Measurements from ENCODE around the gene ACOX1. TPM values are rescaled to one million over a fixed set of nuclear protein-coding genes. Genes with fewer than 3 reads are reported as not detected.

Gene ACOX1
- total RNA-seq, 1 donor from 2014 or later = 32.4 TPM

DNA sequence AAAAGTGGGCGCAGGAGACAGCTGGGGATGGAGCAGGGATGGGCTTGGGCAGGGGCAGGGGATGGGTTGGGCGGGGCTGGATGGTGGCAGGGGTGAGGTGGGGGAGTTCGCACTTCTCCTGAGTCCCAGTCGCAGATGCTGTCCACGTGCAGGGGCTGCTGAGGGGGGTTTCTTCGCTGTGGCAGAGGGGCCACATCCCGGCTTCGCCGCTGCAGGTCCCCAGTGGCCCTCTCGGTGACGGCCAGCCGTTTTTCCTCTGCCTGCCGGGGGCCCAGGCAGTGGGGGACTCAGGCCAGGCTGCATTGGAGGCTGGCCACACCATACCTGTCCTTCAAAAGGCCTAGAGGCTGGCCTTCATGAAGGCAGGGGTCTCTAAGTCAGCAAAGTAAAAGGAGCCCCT, 39.8 kb upstream of the ACOX1 start:
- Histone ChIP-seq H3K9ac (ENCODE audit: low read depth in 1 of 3, low read length in 3 of 3) (no peak overlapping the region), H3K27ac (ENCODE audit: low read depth, low read length) (no peak overlapping the region), H3K36me3 (ENCODE audit: control insufficient read depth in 3 of 3, insufficient read depth in 3 of 3, low read length in 3 of 3) (no peaks in the 10 kb centered on the region), H3K4me3 (ENCODE audit: low read length in 3 of 3) (no peak overlapping the region), H3K9me3 (ENCODE audit: control insufficient read depth in 3 of 3, low read length in 3 of 3) (no peaks in the 10 kb centered on the region), H3K27me3 (ENCODE audit: control insufficient read depth in 3 of 3, insufficient read depth in 3 of 3, low read length in 3 of 3) (peaks cover 5 to 22% (median 15%) of the 10 kb centered on the region in 3 donors), H3K4me1 (ENCODE audit: control insufficient read depth in 3 of 3, insufficient read depth in 3 of 3, low read length in 3 of 3) (peaks cover 0 to 6% (median 3%) of the 10 kb centered on the region in 3 donors)

DNA sequence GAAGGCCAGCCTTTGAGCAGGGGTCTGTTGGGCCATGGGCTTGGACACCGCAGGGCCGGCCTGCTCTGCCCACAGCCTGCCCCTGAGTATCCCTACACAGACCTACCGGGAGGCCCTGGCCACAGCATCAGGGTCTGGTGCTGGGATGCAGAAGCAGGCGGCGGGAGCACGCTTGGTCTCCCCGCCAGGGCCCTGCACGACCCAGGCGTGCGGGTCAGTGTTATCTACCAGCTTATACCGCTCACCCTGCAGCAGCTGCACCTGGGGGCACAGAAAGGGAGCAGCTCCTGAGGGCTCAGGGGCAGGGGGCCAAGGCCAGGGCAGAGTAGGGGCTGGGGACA, 39.3 kb upstream of the ACOX1 start:
- H3K9me3 ChIP-seq (ENCODE audit: control insufficient read depth in 3 of 3, low read length in 3 of 3) = no peaks in the 10 kb centered on the region
- H3K27me3 ChIP-seq (ENCODE audit: control insufficient read depth in 3 of 3, insufficient read depth in 3 of 3, low read length in 3 of 3) = peaks cover 5 to 22% (median 15%) of the 10 kb centered on the region in 3 donors
- no peak overlapping the region for H3K27ac ChIP-seq (ENCODE audit: low read depth, low read length)
- no peaks in the 10 kb centered on the region for H3K36me3 ChIP-seq (ENCODE audit: control insufficient read depth in 3 of 3, insufficient read depth in 3 of 3, low read length in 3 of 3)
- peaks cover 0 to 6% (median 3%) of the 10 kb centered on the region in 3 donors for H3K4me1 ChIP-seq (ENCODE audit: control insufficient read depth in 3 of 3, insufficient read depth in 3 of 3, low read length in 3 of 3)
- H3K9ac ChIP-seq (ENCODE audit: low read depth in 1 of 3, low read length in 3 of 3) = no peak overlapping the region
- H3K4me3 ChIP-seq (ENCODE audit: low read length in 3 of 3) = no peak overlapping the region

DNA sequence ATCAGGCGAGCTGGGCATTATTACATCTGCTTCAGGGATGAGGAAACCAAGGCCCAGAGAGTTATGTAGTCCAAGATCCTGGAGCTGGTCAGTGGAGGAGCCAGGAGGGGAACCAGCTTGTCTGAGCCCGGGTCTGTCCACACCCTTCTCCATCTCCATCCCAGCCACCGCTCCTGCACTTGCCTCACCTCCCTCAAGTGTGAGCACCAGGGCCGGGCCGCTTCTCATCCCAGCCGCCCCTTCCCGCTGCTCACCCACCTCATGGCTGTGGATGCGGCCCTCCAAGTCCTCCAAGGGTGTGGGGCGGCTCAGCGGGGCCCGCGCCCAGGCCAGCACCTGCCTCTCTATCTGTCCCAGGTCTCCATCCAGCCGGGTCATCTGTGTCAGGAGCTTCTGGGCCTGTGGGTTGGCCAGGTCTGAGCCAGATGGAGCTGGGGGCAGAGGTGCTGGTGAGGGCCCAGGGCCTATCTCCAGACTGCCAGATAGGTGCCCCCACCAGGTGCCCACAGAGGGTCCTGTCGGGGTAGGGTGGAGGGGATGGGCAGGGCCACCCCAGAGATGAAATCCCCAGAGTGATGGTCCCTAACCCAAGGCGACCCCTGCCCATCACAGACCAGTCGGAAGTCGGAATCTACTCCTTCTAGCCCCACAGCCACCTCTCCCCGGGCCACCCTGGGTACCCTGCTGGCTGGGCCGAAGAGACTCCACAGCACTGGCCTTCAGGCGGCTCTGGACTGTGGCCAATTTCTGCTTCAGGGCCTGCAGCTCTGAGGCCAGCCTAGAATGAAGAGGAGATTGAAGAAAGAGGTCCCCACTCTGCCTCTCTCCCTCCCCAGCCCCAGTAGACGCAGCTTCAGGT, 38.7 kb upstream of the ACOX1 start:
- peaks cover 2 to 17% (median 15%) of the 10 kb centered on the region in 3 donors for H3K27me3 ChIP-seq (ENCODE audit: control insufficient read depth in 3 of 3, insufficient read depth in 3 of 3, low read length in 3 of 3)
- H3K9ac ChIP-seq (ENCODE audit: low read depth in 1 of 3, low read length in 3 of 3) = no peak overlapping the region
- H3K4me3 ChIP-seq (ENCODE audit: low read length in 3 of 3) = no peak overlapping the region
- H3K27ac ChIP-seq (ENCODE audit: low read depth, low read length) = no peak overlapping the region
- H3K36me3 ChIP-seq (ENCODE audit: control insufficient read depth in 3 of 3, insufficient read depth in 3 of 3, low read length in 3 of 3) = no peaks in the 10 kb centered on the region
- H3K4me1 ChIP-seq (ENCODE audit: control insufficient read depth in 3 of 3, insufficient read depth in 3 of 3, low read length in 3 of 3) = peaks cover 0 to 6% (median 3%) of the 10 kb centered on the region in 3 donors
- no peaks in the 10 kb centered on the region for H3K9me3 ChIP-seq (ENCODE audit: control insufficient read depth in 3 of 3, low read length in 3 of 3)

DNA sequence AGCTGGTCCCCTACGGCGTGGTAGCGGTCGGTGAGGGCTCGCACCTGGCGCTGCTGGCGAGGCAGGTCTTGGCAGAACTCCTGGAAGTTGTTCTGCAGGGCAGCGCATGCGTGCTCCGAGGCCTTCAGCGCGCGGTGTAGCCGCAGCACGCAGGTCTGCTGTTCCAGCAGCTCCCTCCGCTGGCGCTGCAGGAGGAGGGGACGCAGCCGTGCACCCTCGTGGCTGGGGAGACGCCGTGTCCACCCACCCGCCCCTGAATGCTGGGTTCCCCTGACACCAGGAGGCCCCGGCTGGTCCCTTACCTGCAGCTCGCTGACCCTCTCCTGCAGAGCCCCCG, 35.9 kb upstream of the ACOX1 start:
- Histone ChIP-seq H3K27me3 (ENCODE audit: control insufficient read depth in 3 of 3, insufficient read depth in 3 of 3, low read length in 3 of 3) (peaks cover 0 to 16% (median 15%) of the 10 kb centered on the region in 3 donors), H3K4me1 (ENCODE audit: control insufficient read depth in 3 of 3, insufficient read depth in 3 of 3, low read length in 3 of 3) (peaks cover 0 to 6% (median 3%) of the 10 kb centered on the region in 3 donors), H3K9ac (ENCODE audit: low read depth in 1 of 3, low read length in 3 of 3) (no peak overlapping the region), H3K36me3 (ENCODE audit: control insufficient read depth in 3 of 3, insufficient read depth in 3 of 3, low read length in 3 of 3) (no peaks in the 10 kb centered on the region), H3K9me3 (ENCODE audit: control insufficient read depth in 3 of 3, low read length in 3 of 3) (no peaks in the 10 kb centered on the region), H3K4me3 (ENCODE audit: low read length in 3 of 3) (no peak overlapping the region), H3K27ac (ENCODE audit: low read depth, low read length) (no peak overlapping the region)

DNA sequence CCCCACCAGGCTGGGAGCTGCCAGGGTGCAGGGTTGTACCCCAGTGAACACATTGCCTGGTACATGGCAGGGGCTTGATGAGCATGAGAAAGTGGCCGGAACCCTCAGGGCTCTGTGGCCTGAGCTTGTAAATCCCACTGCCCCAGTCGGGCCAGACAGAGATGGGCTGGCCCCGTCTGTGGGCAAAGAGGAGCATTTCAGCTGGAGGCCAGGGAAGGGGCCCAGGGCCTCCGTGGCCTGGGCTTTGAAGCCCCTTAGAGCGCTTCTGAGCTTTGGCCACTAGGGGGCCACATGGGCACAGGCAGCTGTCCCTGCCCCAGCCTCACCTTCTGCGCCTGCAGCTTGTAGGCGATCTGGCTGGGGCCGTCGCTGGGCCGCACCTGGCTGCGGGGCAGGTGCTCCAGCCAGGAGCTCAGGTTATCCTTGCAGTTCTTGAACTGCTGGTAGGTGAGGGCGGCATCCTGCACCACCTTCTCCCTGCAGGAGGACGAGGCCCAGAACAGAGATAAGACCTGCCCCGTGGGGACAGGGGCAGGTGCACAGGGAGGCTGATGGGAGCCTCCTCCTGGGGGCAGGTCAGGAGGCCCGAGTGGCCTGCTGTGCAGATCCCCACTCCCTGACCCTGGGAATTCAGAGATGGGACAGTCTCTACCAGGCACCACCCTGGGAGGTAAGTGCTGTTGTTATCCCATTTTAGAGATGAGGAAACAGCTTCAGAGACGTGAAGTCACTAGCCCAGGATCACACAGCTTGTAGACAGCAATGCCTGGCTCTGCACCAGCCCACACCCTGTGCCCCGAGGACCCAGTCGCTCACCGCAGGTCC, 35.3 kb upstream of the ACOX1 start:
- peaks cover 0 to 6% (median 3%) of the 10 kb centered on the region in 3 donors for H3K4me1 ChIP-seq (ENCODE audit: control insufficient read depth in 3 of 3, insufficient read depth in 3 of 3, low read length in 3 of 3)
- peaks cover 0 to 15% (median 14%) of the 10 kb centered on the region in 3 donors for H3K27me3 ChIP-seq (ENCODE audit: control insufficient read depth in 3 of 3, insufficient read depth in 3 of 3, low read length in 3 of 3)
- no peak overlapping the region for H3K27ac ChIP-seq (ENCODE audit: low read depth, low read length)
- H3K9me3 ChIP-seq (ENCODE audit: control insufficient read depth in 3 of 3, low read length in 3 of 3) = no peaks in the 10 kb centered on the region
- H3K36me3 ChIP-seq (ENCODE audit: control insufficient read depth in 3 of 3, insufficient read depth in 3 of 3, low read length in 3 of 3) = no peaks in the 10 kb centered on the region
- no peak overlapping the region for H3K4me3 ChIP-seq (ENCODE audit: low read length in 3 of 3)
- H3K9ac ChIP-seq (ENCODE audit: low read depth in 1 of 3, low read length in 3 of 3) = peak overlapping the region in 2 of 3 donors; percentile 40 to 50

DNA sequence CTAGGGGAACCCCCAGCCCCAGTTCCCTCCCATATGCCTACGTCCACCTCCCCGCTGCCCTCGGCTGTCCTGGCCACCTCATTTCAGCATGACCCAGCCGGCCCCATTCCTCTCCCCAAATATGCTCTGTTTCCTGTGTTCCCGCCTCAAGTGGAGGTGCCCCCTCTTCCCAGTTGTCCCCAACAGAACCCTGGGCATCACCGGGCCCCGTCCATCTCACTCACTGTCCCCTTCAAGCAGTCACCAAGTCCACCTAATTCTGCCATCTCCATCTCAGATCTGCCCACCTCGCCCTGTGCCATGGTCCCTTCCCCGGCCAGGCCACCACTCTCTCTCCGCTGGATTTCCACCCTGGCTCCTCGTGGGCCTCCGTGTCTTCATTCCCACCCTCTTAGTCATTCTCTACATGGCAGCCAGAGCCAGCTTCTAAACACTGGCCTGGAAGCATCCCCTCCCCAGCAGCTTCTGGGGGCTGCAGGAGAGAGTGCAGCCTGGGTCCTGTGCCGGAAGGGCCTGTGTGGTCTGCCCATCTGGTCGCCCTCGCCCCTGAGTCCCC, 34.5 kb upstream of the ACOX1 start:
- H3K27me3 ChIP-seq (ENCODE audit: control insufficient read depth in 3 of 3, insufficient read depth in 3 of 3, low read length in 3 of 3) = peaks cover 0 to 15% (median 14%) of the 10 kb centered on the region in 3 donors
- peaks cover 0 to 6% (median 3%) of the 10 kb centered on the region in 3 donors for H3K4me1 ChIP-seq (ENCODE audit: control insufficient read depth in 3 of 3, insufficient read depth in 3 of 3, low read length in 3 of 3)
- no peak overlapping the region for H3K27ac ChIP-seq (ENCODE audit: low read depth, low read length)

DNA sequence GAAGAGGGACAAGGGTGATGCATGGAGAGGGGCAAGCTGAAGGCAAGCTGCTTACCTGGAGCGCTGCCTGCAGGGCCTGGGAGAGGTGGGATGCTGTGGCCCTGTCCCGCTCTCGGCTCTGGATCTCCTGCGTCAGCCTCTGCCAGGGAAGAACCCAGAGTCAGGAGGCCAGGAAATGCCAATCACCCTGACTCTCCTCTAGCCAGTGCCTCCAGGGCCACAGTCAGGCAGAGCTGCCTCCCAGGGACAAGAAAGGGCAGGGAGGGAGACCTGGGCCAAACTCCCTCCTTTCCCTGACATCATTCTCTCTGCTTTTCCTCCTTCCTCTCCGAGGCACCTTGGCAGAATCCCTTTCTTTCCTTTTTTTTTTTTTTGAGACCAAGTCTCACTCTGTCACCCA, 33.0 kb upstream of the ACOX1 start:
- Histone ChIP-seq H3K27ac (ENCODE audit: low read depth, low read length) (no peak overlapping the region), H3K9me3 (ENCODE audit: control insufficient read depth in 3 of 3, low read length in 3 of 3) (no peaks in the 10 kb centered on the region), H3K9ac (ENCODE audit: low read depth in 1 of 3, low read length in 3 of 3) (no peak overlapping the region), H3K27me3 (ENCODE audit: control insufficient read depth in 3 of 3, insufficient read depth in 3 of 3, low read length in 3 of 3) (peaks cover 0 to 15% (median 14%) of the 10 kb centered on the region in 3 donors), H3K4me1 (ENCODE audit: control insufficient read depth in 3 of 3, insufficient read depth in 3 of 3, low read length in 3 of 3) (peaks cover 0 to 6% (median 3%) of the 10 kb centered on the region in 3 donors), H3K4me3 (ENCODE audit: low read length in 3 of 3) (no peak overlapping the region), H3K36me3 (ENCODE audit: control insufficient read depth in 3 of 3, insufficient read depth in 3 of 3, low read length in 3 of 3) (no peaks in the 10 kb centered on the region)

More for the DNA sequence above, 34.5 kb upstream of the ACOX1 start:
- no peak overlapping the region for H3K4me3 ChIP-seq (ENCODE audit: low read length in 3 of 3)
- no peak overlapping the region for H3K9ac ChIP-seq (ENCODE audit: low read depth in 1 of 3, low read length in 3 of 3)
- H3K9me3 ChIP-seq (ENCODE audit: control insufficient read depth in 3 of 3, low read length in 3 of 3) = no peaks in the 10 kb centered on the region
- no peaks in the 10 kb centered on the region for H3K36me3 ChIP-seq (ENCODE audit: control insufficient read depth in 3 of 3, insufficient read depth in 3 of 3, low read length in 3 of 3)

DNA sequence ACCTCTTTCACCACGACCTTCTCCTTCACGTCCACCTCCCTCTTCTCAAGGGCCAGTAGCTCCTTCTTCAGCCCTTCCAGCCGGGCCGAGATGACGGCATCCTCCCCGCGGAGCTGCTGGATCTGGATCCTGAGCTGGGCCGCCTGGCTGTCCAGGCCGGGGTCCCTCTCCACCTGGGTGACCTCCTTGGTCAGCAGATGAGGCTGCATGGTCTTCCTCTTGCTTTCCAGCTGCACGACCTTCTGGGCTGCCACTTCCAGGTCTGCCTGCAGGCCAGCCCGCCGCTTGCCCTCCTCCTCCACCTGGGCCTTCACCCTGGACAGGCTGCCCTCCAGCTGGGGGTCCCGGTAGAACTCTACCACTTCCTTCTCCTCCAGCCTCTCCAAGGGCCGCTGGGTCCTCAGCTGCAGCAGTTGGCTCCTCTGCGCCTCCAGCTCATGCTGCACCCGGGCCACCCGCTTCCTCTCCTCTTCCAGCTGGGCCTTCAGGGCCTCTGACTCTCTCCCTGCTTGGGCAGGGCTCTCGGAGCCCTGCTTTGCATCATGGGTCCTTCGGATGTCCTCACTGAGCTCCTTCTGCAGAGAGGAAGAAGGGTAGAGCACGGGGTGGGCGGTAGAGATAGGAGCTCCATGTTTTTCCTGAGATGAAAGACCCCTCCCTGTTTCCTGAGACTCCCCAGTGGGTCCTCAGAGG, 31.1 kb upstream of the ACOX1 start:
- H3K4me1 ChIP-seq (ENCODE audit: control insufficient read depth in 3 of 3, insufficient read depth in 3 of 3, low read length in 3 of 3) = peaks cover 6 to 7% (median 6%) of the 10 kb centered on the region in 3 donors
- H3K4me3 ChIP-seq (ENCODE audit: low read length in 3 of 3) = no peak overlapping the region
- H3K27ac ChIP-seq (ENCODE audit: low read depth, low read length) = no peak overlapping the region
- H3K9me3 ChIP-seq (ENCODE audit: control insufficient read depth in 3 of 3, low read length in 3 of 3) = no peaks in the 10 kb centered on the region
- H3K9ac ChIP-seq (ENCODE audit: low read depth in 1 of 3, low read length in 3 of 3) = no peak overlapping the region
- no peaks in the 10 kb centered on the region for H3K36me3 ChIP-seq (ENCODE audit: control insufficient read depth in 3 of 3, insufficient read depth in 3 of 3, low read length in 3 of 3)
- H3K27me3 ChIP-seq (ENCODE audit: control insufficient read depth in 3 of 3, insufficient read depth in 3 of 3, low read length in 3 of 3) = peaks cover 0 to 9% (median 9%) of the 10 kb centered on the region in 3 donors

DNA sequence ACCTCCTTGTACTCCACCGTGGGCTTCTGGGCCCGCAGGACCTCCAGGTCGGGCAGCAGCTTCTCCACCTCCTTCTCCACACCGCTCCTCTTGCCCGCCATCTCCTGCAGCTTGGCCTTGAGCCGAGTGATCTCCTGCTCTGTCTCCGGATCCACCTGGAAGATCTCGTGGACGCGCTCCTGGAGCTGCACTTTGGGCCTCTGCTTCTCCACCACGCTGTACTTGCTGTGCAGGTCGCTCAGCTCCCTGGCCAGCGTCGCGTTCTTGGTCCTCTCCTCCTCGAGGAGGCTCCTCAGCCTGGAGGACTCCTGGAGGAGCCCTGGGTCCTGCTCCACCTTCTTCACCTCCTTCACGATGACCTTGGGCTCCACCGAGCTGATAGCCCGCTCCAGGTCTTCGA, 30.5 kb upstream of the ACOX1 start:
- Histone ChIP-seq H3K27me3 (ENCODE audit: control insufficient read depth in 3 of 3, insufficient read depth in 3 of 3, low read length in 3 of 3) (peaks cover 0 to 3% (median 2%) of the 10 kb centered on the region in 3 donors), H3K9ac (ENCODE audit: low read depth in 1 of 3, low read length in 3 of 3) (no peak overlapping the region), H3K27ac (ENCODE audit: low read depth, low read length) (no peak overlapping the region), H3K9me3 (ENCODE audit: control insufficient read depth in 3 of 3, low read length in 3 of 3) (no peaks in the 10 kb centered on the region), H3K36me3 (ENCODE audit: control insufficient read depth in 3 of 3, insufficient read depth in 3 of 3, low read length in 3 of 3) (no peaks in the 10 kb centered on the region), H3K4me1 (ENCODE audit: control insufficient read depth in 3 of 3, insufficient read depth in 3 of 3, low read length in 3 of 3) (peaks cover 5 to 13% (median 5%) of the 10 kb centered on the region in 3 donors), H3K4me3 (ENCODE audit: low read length in 3 of 3) (no peak overlapping the region)

Data from skeletal muscle tissue (tissue), 4 donors.